ENCODE data around the gene MLC1.
"Not testable (repeated sequence)": the region's sequence is repeated elsewhere in the genome, so short reads cannot be mapped to it uniquely, and the experiment has no call there.

The MLC1 gene

GRCh38 chr22:50089682-50090411 is 4.6 kb upstream of the MLC1 start, which contains the start of gene MOV10L1:
Gene MOV10L1, plus strand, starts transcription at chr22:50090006. Its CDS starts 83 bp downstream, at chr22:50090089.
- TF ChIP-seq, protein P1, sequence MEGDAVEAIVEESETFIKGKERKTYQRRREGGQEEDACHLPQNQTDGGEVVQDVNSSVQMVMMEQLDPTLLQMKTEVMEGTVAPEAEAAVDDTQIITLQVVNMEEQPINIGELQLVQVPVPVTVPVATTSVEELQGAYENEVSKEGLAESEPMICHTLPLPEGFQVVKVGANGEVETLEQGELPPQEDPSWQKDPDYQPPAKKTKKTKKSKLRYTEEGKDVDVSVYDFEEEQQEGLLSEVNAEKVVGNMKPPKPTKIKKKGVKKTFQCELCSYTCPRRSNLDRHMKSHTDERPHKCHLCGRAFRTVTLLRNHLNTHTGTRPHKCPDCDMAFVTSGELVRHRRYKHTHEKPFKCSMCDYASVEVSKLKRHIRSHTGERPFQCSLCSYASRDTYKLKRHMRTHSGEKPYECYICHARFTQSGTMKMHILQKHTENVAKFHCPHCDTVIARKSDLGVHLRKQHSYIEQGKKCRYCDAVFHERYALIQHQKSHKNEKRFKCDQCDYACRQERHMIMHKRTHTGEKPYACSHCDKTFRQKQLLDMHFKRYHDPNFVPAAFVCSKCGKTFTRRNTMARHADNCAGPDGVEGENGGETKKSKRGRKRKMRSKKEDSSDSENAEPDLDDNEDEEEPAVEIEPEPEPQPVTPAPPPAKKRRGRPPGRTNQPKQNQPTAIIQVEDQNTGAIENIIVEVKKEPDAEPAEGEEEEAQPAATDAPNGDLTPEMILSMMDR (IDR thresholded peaks at IDR 0.05; ENCODE audit: low read depth, low read length, missing control alignments) = no peak
- no peak within 1 kb of the TSS for H3K4me3 ChIP-seq (ENCODE audit: low read depth, low read length)
- no peak for DNase-seq (ENCODE audit: low read depth)

- TF ChIP-seq, protein P1 (IDR thresholded peaks at IDR 0.05; ENCODE audit: low read depth, low read length, missing control alignments) = no peak
- no peak for DNase-seq (ENCODE audit: low read depth)
These were observed 4.0 kb upstream of the MLC1 start for GRCh38 chr22:50089231-50089630.

DNA sequence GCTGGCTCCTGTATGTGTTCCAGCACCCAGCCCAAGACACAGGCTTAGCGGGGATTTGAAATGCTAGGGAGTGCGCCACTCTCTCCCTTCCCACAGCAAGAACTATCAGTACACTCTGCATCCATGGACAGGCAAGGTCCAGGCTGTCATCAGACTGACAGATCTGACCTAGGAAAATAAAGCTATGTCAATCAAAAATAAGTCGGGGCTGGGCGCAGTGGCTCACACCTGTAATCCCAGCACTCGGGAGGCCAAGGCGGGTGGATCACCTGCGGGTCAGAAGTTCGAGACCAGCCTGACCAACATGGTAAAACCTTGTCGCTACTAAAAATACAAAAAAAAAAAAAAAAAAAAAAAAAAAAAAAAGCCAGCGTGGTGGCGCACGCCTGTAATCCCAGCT is 2.9 kb upstream of the MLC1 start:
- TF ChIP-seq, protein P1 (IDR thresholded peaks at IDR 0.05; ENCODE audit: low read depth, low read length, missing control alignments) = no peak
- DNase-seq (ENCODE audit: low read depth) = no peak
- H3K4me3 ChIP-seq (ENCODE audit: low read depth, low read length) = no peak overlapping the region

More at GRCh38 chr22:50089231-50089630, 4.0 kb upstream of the MLC1 start:
- no peak overlapping the region for H3K4me3 ChIP-seq (ENCODE audit: low read depth, low read length)

DNA sequence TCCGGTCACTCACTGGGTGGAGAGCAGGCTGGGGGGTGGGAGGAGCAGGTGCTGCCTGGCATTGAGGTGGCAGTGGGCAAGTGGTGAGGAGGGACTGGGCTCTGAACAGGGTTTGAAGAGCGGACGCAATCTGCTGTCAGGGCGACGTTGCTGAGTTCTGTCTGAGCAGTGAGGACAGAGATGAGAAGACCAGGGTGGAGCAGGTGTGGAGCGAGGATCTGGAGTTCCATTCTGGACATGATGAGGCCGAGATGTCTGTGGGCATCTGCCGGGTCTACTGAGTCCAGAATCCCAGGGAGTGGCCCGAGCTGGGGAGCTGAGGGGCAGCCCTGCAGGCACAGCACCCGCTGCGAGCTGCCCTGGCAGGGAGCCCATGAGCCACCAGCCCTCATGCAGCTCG is 2.4 kb upstream of the MLC1 start:
- H3K4me3 ChIP-seq (ENCODE audit: low read depth, low read length) = no peak overlapping the region
- TF ChIP-seq, protein P1 (IDR thresholded peaks at IDR 0.05; ENCODE audit: low read depth, low read length, missing control alignments) = no peak
- DNase-seq (ENCODE audit: low read depth) = no peak

DNA sequence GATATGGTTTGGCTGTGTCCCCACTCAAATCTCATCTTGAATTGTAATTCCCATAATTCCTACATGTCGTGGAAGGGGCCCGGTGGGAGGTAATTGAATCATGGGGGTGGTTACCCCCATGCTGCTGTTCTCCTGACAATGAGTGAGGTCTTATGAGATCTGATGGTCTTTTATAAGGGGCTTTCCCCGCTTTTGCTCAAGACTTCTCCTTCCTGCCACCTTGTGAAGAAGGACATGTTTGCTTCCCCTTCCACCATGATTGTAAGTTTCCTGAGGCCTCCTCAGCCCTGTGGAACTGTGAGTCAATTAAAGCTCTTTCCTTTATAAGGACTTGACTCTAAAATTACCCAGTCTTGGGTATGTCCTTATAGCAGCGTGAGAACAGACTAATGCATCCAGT is 1.7 kb upstream of the MLC1 start:
- DNase-seq (ENCODE audit: low read depth) = not testable (repeated sequence)

GRCh38 chr22:50086526-50086925 is 1.3 kb upstream of the MLC1 start:
- TF ChIP-seq, protein P1 (IDR thresholded peaks at IDR 0.05; ENCODE audit: low read depth, low read length, missing control alignments) = no peak
- no peak overlapping the region for H3K4me3 ChIP-seq (ENCODE audit: low read depth, low read length)
- DNase-seq (ENCODE audit: low read depth) = no peak

More for the DNA sequence above, 1.7 kb upstream of the MLC1 start:
- H3K4me3 ChIP-seq (ENCODE audit: low read depth, low read length) = not testable (repeated sequence)

- TF ChIP-seq, protein P1 (IDR thresholded peaks at IDR 0.05; ENCODE audit: low read depth, low read length, missing control alignments) = no peak
- no peak for DNase-seq (ENCODE audit: low read depth)
- no peak overlapping the region for H3K4me3 ChIP-seq (ENCODE audit: low read depth, low read length)
These were observed 608 bp downstream of the MLC1 start for GRCh38 chr22:50084614-50085021.
